GM21390 (cell line): ENCODE measurements around the gene TFAP2C.
"Not testable (repeated sequence)": the region's sequence is repeated elsewhere in the genome, so short reads cannot be mapped to it uniquely, and the experiment has no call there.

Experiments used
- ATAC-seq: cut with Tn5 transposase; IDR thresholded peaks from one replicate; pipeline ENCODE4 v1.9.1; 2021; ENCODE audit not compliant: unreplicated experiment

TFAP2C gene

DNA sequence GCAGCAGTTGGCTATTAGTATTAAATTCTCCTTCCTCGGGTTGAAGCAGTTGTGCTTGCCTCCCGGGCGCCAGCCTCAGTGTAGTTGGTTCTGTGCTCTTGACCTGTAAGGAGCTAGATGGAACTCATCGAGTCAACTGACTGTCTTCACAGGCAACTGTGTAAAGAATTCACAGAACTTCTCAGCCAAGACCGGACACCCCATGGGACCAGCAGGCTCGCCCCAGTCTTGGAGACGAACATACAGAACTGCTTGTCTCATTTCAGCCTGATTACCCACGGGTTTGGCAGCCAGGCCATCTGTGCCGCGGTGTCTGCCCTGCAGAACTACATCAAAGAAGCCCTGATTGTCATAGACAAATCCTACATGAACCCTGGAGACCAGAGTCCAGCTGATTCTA lies 8.5 kb downstream of the TFAP2C start:
- ATAC-seq, result no peak

GRCh38 chr20:56646599-56646998 lies 17.5 kb downstream of the TFAP2C start:
- ATAC-seq, result no peak

- ATAC-seq, result no peak
Observed at GRCh38 chr20:56653211-56653610, 24.1 kb downstream of the TFAP2C start.

DNA sequence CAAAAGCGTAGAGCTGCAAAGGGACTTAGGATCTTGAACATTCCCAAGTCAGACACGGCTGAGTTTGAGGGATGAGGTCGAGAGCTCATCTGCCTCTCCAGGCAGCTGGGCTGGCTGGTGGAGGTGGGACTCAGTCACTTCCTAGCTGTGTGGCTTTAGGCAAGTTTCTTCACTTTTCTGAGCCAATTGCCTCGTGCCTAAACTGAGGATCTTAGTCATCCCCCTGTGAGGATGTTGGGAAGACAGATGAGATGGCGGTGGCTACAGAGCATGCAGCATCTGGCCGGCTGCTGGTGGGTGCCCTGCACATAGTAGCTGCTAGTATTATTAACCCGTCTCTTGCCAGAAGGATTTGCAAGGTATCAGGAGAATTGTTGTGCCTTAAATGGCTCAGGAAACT lies 27.5 kb downstream of the TFAP2C start:
- ATAC-seq, result no peak

DNA sequence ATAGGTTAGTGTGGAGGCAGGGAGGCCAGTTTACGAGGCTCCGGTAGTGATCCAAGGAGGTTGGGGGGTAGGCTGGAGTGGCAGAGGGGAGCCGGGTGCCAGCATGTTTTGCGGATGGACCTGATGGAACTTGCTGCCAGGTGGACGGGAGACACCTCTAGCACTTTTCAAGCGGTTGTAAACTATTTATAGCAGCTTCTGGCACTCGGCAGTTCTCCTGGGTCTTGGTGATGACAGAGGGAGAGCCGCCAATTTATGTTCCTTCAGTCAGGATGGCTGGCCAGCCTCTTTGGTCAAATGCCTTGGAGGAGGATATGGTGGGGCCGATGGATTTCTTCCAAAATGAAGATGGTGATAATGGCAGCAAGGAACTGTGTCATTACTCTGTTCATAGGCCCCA lies 28.8 kb downstream of the TFAP2C start:
- no peak for ATAC-seq

DNA sequence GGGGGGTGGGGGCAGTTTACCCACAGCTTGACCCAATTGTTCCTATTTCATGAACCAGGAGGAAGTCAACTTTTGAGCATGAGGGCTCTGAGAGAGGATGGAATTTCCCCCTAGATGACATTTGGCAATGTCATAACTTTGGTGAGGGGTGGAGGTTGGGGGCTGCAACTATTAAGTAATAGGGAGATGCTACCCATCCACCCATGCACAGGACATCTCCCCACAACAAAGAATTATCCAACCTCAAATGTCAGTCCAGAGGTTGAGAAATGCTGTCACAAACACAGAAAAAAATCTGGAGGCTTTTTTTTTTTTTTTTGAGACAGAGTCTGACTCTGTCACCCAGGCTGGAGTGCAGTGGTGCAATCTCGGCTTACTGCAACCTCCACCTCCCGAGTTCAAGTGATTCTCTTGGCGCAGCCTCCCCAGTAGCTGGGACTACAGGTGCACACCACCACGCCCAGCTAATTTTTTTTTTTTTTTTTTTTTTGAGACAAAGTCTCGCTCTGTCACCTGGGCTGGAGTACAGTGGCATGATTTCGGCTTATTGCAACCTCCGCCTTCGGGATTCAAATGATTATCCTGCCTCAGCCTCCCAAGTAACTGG lies 29.3 kb downstream of the TFAP2C start:
- ATAC-seq, result not testable (repeated sequence)

GRCh38 chr20:56663660-56664059 lies 34.6 kb downstream of the TFAP2C start:
- no peak for ATAC-seq

DNA sequence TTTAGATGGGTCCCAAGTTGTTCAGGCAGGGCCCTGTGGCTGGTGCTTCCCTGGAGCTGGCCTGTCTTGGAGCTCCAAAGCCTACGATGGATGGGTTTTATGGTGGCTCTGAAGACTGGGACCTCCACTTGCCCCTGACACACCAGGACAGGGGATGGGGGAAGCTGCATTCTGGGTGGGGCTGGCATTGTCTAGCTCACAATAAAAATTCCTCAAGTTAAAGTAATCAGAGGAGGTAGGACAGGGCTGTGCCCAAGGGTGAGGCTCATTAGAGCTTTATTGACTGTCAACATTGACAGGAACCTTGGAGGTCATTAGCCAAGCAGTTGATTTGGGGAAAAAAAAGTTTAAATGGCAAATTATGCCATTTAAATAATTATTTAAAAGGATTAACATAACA lies 35.7 kb downstream of the TFAP2C start:
- no peak for ATAC-seq

GRCh38 chr20:56665806-56666205 lies 36.7 kb downstream of the TFAP2C start:
- no peak for ATAC-seq

GRCh38 chr20:56673450-56673849 lies 44.3 kb downstream of the TFAP2C start:
- ATAC-seq, result no peak

- ATAC-seq, result no peak
Observed at GRCh38 chr20:56676001-56676400, 46.9 kb downstream of the TFAP2C start.

DNA sequence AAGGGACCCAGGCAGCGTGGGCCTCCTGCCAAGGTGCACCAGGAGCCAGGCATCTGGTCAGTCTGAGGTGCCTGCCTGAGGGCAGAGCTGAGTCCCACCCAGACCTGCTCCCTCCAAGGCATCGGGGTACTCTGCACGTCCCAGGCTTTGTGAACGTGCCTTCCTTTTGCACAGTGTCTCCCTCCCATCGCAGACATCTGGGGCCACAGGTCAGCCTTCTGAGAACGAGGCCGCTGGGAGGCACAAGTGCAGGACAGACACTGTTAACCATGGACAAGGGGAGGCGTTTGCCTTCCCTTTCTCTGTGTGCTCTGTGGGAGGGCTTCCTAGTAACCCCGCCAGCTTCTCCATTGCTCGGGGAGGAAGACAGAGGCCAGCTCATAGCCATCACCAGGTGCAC lies 47.6 kb downstream of the TFAP2C start:
- ATAC-seq, result no peak

- no peak for ATAC-seq
Observed at GRCh38 chr20:56683077-56683865, 54.2 kb downstream of the TFAP2C start.

DNA sequence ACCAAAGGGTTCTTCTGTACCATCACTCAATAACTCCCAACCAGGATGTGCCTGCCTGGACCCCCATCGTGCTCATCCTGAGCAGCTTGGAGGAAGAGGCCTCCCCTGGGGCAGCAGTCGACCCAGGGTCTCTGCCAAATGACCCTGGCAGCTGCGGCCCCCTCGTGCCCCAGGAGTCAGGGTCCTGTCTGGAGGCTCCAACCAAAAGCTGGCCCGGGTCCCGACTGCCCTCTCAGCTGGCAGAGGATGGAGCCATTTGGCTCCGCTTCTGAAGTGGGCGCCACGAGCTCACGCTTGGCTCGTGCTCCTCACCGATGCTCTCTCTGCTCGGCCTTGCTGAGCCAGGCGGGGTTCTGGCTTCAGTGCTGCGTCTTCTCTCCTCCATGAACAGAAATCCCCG lies 56.8 kb downstream of the TFAP2C start:
- no peak for ATAC-seq

- ATAC-seq, result no peak
Observed at GRCh38 chr20:56687061-56687460, 58.0 kb downstream of the TFAP2C start.

DNA sequence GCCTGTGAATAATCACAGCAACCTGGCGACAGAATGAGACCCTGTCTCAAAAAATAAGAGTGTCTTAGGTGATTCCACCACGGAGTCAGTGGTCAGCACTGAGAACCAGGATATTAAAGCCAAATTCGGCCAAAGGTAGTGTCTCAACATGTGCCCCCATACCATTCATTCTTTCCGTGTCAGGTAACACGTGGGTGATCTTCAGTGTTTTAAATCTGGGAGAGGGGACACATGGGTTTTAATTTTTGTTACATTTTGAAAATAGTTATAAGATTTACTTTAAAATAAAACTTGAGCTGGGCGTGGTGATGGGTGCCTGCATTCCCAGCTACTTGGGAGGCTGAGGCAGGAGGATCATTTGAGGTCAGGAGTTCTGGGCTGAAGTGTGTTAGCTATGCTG lies 59.0 kb downstream of the TFAP2C start:
- ATAC-seq, result no peak
